IPS-20b (cell line): ENCODE data around the gene DNAH2.

ENCODE experiments used
- H3K27ac ChIP-seq: one replicate; pipeline ENCODE4 v1.5.1; 2013; ENCODE audit warnings: low read length
- H3K27me3 ChIP-seq: 2 replicates; pipeline ENCODE4 v1.6.1; 2013; ENCODE audit warnings: mild to moderate bottlenecking, low read length, inconsistent platforms; ENCODE audit not compliant: insufficient read depth
- H3K36me3 ChIP-seq: 2 replicates; pipeline ENCODE4 v1.6.1; 2013; ENCODE audit warnings: low read depth, mild to moderate bottlenecking, inconsistent platforms, low read length, moderate library complexity; ENCODE audit not compliant: insufficient read depth
- H3K4me1 ChIP-seq: 2 replicates; pipeline ENCODE4 v1.6.1; 2013; ENCODE audit warnings: mild to moderate bottlenecking, control low read depth, inconsistent platforms, low read length, moderate library complexity; ENCODE audit not compliant: insufficient read depth
- H3K4me3 ChIP-seq: 2 replicates; pipeline ENCODE4 v1.5.1; 2013; ENCODE audit warnings: mild to moderate bottlenecking, low read length, inconsistent platforms
- H3K9ac ChIP-seq: 2 replicates; pipeline ENCODE4 v1.6.1; 2013; ENCODE audit warnings: low read depth, mild to moderate bottlenecking, inconsistent platforms, low read length, moderate library complexity
- H3K9me3 ChIP-seq: 2 replicates; pipeline ENCODE4 v1.6.1; 2013; ENCODE audit warnings: mild to moderate bottlenecking, low read depth, low read length, inconsistent platforms; ENCODE audit not compliant: insufficient read depth

The DNAH2 gene

DNA sequence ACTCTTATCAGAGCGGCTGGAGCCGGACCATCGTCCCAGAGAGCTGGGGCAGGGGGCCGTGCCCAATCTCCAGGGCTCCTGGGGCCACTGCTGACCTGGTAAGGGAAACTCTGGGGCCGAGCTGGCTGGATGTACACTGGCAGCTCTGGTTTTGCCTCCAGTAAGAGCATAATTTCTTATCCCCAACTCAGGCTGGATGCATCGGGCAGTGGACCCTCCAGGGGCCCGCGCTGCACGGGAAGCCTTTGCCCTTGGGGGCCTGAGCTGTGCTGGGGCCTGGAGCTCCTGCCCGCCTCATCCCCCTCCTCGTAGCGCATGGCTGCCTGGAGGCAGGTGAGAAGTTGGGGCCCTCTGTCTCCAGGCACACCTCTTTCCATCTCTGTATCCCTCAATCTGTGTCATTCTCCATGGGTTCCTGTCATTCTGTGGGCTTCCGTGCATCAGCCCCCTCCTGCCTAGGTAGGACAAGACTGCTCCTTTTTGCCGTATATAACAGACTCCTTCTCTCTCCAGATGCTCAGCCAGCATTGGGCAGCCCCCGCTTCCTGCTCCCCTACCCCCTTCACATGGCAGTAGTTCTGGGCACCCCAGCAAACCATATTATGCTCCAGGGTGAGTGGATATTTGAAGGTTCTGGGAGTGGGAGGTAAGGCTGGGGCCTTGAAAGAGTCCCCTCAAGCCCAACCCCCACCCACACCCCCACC, 128.0 kb downstream of the DNAH2 start:
- H3K9ac ChIP-seq: no peak overlapping the region
- H3K27ac ChIP-seq: no peak overlapping the region
- peaks cover 8% of the 10 kb centered on the region; the same call in 1 of the 2 replicates for H3K36me3 ChIP-seq

DNA sequence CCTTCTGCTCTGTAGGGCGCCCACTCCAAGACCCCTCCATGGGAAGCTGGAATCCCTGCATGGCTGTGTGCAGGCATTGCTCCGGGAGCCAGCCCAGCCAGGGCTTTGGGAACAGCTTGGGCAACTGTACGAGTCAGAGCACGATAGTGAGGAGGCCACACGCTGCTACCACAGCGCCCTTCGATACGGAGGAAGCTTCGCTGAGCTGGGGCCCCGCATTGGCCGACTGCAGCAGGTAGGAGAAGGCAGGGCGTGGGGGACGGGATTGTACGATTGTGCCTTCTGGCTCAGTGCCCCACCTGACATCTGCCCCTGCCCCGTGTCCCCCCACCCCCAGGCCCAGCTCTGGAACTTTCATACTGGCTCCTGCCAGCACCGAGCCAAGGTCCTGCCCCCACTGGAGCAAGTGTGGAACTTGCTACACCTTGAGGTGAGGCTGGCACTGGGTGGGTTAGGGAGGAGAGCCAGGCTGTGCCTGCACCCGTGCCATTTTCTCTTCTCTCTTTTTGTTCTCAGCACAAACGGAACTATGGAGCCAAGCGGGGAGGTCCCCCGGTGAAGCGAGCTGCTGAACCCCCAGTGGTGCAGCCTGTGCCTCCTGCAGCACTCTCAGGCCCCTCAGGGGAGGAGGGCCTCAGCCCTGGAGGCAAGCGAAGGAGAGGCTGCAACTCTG, 128.7 kb downstream of the DNAH2 start:
- H3K9me3 ChIP-seq: no peaks in the 10 kb centered on the region
- no peak overlapping the region for H3K27ac ChIP-seq
- H3K36me3 ChIP-seq: peaks cover 8% of the 10 kb centered on the region; the same call in 1 of the 2 replicates
- 0 out of 2 replicates have a peak, but pooled peaks cover under 1% of the 10 kb centered on the region for H3K4me1 ChIP-seq
- H3K27me3 ChIP-seq: peaks cover 38% of the 10 kb centered on the region
- no peak overlapping the region for H3K9ac ChIP-seq
- H3K4me3 ChIP-seq: no peak overlapping the region

More for the DNA sequence above, 128.0 kb downstream of the DNAH2 start:
- Histone ChIP-seq H3K4me1 (0 out of 2 replicates have a peak, but pooled peaks cover 3% of the 10 kb centered on the region), H3K9me3 (no peaks in the 10 kb centered on the region), H3K27me3 (peaks cover 39% of the 10 kb centered on the region), H3K4me3 (peak overlapping the region; percentile 92; the same call in 1 of the 2 replicates)

- H3K27me3 ChIP-seq: peaks cover 37% of the 10 kb centered on the region
- no peak overlapping the region for H3K9ac ChIP-seq
- no peak overlapping the region for H3K4me3 ChIP-seq
- H3K9me3 ChIP-seq: no peaks in the 10 kb centered on the region
- H3K36me3 ChIP-seq: peaks cover 8% of the 10 kb centered on the region; the same call in 1 of the 2 replicates
- H3K4me1 ChIP-seq: no peaks in the 10 kb centered on the region
- H3K27ac ChIP-seq: no peak overlapping the region
These were observed 129.5 kb downstream of the DNAH2 start for GRCh38 chr17:7846765-7847661.

DNA sequence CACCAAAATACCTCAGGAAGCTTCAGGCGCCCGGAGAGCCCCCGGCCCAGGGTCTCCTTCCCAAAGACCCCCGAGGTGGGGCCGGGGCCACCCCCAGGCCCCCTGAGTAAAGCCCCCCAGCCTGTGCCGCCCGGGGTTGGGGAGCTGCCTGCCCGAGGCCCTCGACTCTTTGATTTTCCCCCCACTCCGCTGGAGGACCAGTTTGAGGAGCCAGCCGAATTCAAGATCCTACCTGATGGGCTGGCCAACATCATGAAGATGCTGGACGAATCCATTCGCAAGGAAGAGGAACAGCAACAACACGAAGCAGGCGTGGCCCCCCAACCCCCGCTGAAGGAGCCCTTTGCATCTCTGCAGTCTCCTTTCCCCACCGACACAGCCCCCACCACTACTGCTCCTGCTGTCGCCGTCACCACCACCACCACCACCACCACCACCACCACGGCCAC, 130.6 kb downstream of the DNAH2 start:
- H3K27me3 ChIP-seq: peaks cover 38% of the 10 kb centered on the region
- no peak overlapping the region for H3K9ac ChIP-seq
- peaks cover 8% of the 10 kb centered on the region; the same call in 1 of the 2 replicates for H3K36me3 ChIP-seq

DNA sequence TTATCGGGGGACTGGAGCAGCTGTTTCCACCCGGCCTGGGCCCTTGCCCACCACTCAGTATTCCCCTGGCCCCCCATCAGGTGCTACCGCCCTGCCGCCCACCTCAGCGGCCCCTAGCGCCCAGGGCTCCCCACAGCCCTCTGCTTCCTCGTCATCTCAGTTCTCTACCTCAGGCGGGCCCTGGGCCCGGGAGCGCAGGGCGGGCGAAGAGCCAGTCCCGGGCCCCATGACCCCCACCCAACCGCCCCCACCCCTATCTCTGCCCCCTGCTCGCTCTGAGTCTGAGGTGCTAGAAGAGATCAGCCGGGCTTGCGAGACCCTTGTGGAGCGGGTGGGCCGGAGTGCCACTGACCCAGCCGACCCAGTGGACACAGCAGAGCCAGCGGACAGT, 131.2 kb downstream of the DNAH2 start:
- Histone ChIP-seq H3K36me3 (peaks cover 8% of the 10 kb centered on the region; the same call in 1 of the 2 replicates), H3K4me1 (peaks cover under 1% of the 10 kb centered on the region; the same call in 1 of the 2 replicates), H3K9ac (no peak overlapping the region), H3K4me3 (no peak overlapping the region), H3K27me3 (peaks cover 41% of the 10 kb centered on the region), H3K9me3 (no peaks in the 10 kb centered on the region), H3K27ac (no peak overlapping the region)

More for the DNA sequence above, 130.6 kb downstream of the DNAH2 start:
- H3K9me3 ChIP-seq: no peaks in the 10 kb centered on the region
- no peak overlapping the region for H3K4me3 ChIP-seq
- no peak overlapping the region for H3K27ac ChIP-seq
- H3K4me1 ChIP-seq: no peaks in the 10 kb centered on the region

- H3K27ac ChIP-seq: no peak overlapping the region
- H3K9ac ChIP-seq: no peak overlapping the region
- H3K4me3 ChIP-seq: no peak overlapping the region
- peaks cover 8% of the 10 kb centered on the region; the same call in 1 of the 2 replicates for H3K36me3 ChIP-seq
- H3K4me1 ChIP-seq: peaks cover 2% of the 10 kb centered on the region; the same call in 1 of the 2 replicates
- H3K9me3 ChIP-seq: no peaks in the 10 kb centered on the region
- peaks cover 42% of the 10 kb centered on the region for H3K27me3 ChIP-seq
These were observed 131.7 kb downstream of the DNAH2 start for GRCh38 chr17:7849130-7849750.

- no peak overlapping the region for H3K4me3 ChIP-seq
- peaks cover 5% of the 10 kb centered on the region; the same call in 1 of the 2 replicates for H3K4me1 ChIP-seq
- H3K36me3 ChIP-seq: peaks cover 8% of the 10 kb centered on the region; the same call in 1 of the 2 replicates
These were observed 132.4 kb downstream of the DNAH2 start for GRCh38 chr17:7849751-7850504.

DNA sequence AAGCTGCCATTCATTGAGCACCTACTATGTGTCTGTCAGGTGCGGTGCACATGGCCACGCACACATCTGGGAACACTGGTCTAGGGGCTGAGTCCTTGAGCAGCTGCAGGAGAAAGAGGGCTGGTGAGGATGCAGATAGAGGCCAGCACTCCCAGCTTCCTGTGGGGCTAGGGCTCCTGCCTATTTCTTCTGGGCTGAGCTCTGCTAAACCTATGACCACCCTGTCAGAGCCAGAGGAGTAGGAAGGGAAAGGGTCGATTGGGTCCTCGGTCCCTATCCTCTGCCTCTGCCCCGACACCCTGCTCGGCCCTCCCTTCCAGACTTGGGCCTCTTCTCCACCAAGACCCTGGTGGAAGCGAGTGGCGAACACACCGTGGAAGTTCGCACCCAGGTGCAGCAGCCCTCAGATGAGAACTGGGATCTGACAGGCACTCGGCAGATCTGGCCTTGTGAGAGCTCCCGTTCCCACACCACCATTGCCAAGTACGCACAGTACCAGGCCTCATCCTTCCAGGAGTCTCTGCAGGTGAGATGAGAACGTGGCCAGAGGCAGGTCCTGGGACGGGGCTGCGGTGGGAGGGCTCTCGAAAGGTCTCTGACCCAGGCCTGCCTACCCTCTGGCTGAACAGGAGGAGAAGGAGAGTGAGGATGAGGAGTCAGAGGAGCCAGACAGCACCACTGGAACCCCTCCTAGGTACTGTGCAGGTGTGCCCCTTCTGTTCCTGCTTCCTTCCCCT, 133.3 kb downstream of the DNAH2 start:
- Histone ChIP-seq H3K9ac (no peak overlapping the region; the same call in 1 of the 2 replicates), H3K27me3 (peaks cover 48% of the 10 kb centered on the region), H3K36me3 (peaks cover 8% of the 10 kb centered on the region; the same call in 1 of the 2 replicates), H3K9me3 (no peaks in the 10 kb centered on the region), H3K27ac (no peak overlapping the region), H3K4me1 (peaks cover 10% of the 10 kb centered on the region; the same call in 1 of the 2 replicates), H3K4me3 (peak overlapping the region; percentile 82)

More at GRCh38 chr17:7849751-7850504, 132.4 kb downstream of the DNAH2 start:
- Histone ChIP-seq H3K9ac (no peak overlapping the region), H3K27ac (no peak overlapping the region), H3K27me3 (peaks cover 46% of the 10 kb centered on the region), H3K9me3 (no peaks in the 10 kb centered on the region)

DNA sequence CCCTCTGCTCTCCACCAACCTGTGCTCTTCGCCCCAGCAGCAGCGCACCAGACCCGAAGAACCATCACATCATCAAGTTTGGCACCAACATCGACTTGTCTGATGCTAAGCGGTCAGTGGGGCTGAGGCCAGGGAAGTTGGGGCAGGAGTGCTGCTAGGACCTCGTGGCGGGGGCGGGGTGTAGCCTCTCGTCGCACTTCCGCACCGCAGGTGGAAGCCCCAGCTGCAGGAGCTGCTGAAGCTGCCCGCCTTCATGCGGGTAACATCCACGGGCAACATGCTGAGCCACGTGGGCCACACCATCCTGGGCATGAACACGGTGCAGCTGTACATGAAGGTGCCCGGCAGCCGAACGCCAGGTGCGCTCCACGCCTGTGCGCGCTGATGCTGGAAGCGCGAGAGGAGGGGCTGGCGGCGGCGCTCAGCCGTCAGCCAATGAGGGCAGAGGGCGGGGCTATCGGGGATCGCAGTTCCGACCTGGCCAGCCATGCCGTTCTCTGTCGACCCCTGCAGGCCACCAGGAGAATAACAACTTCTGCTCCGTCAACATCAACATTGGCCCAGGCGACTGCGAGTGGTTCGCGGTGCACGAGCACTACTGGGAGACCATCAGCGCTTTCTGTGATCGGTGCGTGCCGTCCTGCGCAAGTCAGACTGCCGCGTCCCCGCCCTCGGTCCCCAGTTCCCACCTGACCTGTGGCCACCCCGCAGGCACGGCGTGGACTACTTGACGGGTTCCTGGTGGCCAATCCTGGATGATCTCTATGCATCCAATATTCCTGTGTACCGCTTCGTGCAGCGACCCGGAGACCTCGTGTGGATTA, 134.1 kb downstream of the DNAH2 start:
- Histone ChIP-seq H3K36me3 (peaks cover 8% of the 10 kb centered on the region; the same call in 1 of the 2 replicates), H3K27ac (no peak overlapping the region), H3K9me3 (no peaks in the 10 kb centered on the region), H3K4me3 (peak overlapping the region; percentile 82), H3K27me3 (peaks cover 56% of the 10 kb centered on the region), H3K4me1 (peaks cover 14% of the 10 kb centered on the region; the same call in 1 of the 2 replicates), H3K9ac (peak overlapping the region; percentile 59; the same call in 1 of the 2 replicates)
